HG02610 (cell line): ENCODE measurements around the gene GPR160.

Experiments used
- ATAC-seq: cut with Tn5 transposase; IDR thresholded peaks from one replicate; pipeline ENCODE4 v1.9.1; 2021; ENCODE audit warnings: mild to moderate bottlenecking, moderate library complexity; ENCODE audit not compliant: unreplicated experiment

The GPR160 gene

GRCh38 chr3:170063691-170064090, 25.9 kb downstream of the GPR160 start:
- ATAC-seq, result no peak

- ATAC-seq, result no peak
Measured at GRCh38 chr3:170064108-170064507, 26.3 kb downstream of the GPR160 start.

GRCh38 chr3:170075441-170076091, 37.8 kb downstream of the GPR160 start:
- ATAC-seq, result no peak

GRCh38 chr3:170076715-170077238, 39.0 kb downstream of the GPR160 start:
- no peak for ATAC-seq

- ATAC-seq, result no peak
Measured at GRCh38 chr3:170077361-170077760, 39.6 kb downstream of the GPR160 start.

- ATAC-seq, result no peak
Measured at GRCh38 chr3:170078620-170079281, 41.0 kb downstream of the GPR160 start.

- ATAC-seq, result no peak
Measured at GRCh38 chr3:170079536-170080165, 41.9 kb downstream of the GPR160 start.

- no peak for ATAC-seq
Measured at GRCh38 chr3:170080605-170081004, 42.8 kb downstream of the GPR160 start.

GRCh38 chr3:170081079-170081741, 43.4 kb downstream of the GPR160 start:
- ATAC-seq, result no peak

- ATAC-seq, result no peak
Measured at GRCh38 chr3:170083343-170083742, 45.5 kb downstream of the GPR160 start.

- ATAC-seq, result no peak
Measured at GRCh38 chr3:170085396-170085795, 47.6 kb downstream of the GPR160 start.

GRCh38 chr3:170089862-170090600, 52.2 kb downstream of the GPR160 start:
- no peak for ATAC-seq

- no peak for ATAC-seq
Measured at GRCh38 chr3:170090601-170090981, 52.8 kb downstream of the GPR160 start.

GRCh38 chr3:170092907-170093306, 55.1 kb downstream of the GPR160 start:
- no peak for ATAC-seq

GRCh38 chr3:170095771-170096170, 58.0 kb downstream of the GPR160 start:
- no peak for ATAC-seq

GRCh38 chr3:170096342-170096741, 58.5 kb downstream of the GPR160 start:
- ATAC-seq, result no peak

GRCh38 chr3:170098753-170099152, 61.0 kb downstream of the GPR160 start:
- peak; percentile 65 for ATAC-seq

- no peak for ATAC-seq
Measured at GRCh38 chr3:170100944-170101343, 63.1 kb downstream of the GPR160 start.

GRCh38 chr3:170102431-170102830, 64.6 kb downstream of the GPR160 start:
- ATAC-seq, result no peak

GRCh38 chr3:170107941-170108340, 70.1 kb downstream of the GPR160 start:
- no peak for ATAC-seq

- ATAC-seq, result no peak
Measured at GRCh38 chr3:170108955-170109354, 71.2 kb downstream of the GPR160 start.
